Sigmoid colon (tissue), 4 donors: ENCODE data around the gene ST6GALNAC3.

Experiments used
- CTCF ChIP-seq, 4 experiments: fragments of 450-650 bp in 3 of 4; fragments of 200-600 bp in 1 of 4; IDR thresholded peaks; one replicate each; pipeline ENCODE4 v1.5.1; 2016 to 2019; ENCODE audit warnings: antibody characterized with exemption in 4 of 4, mild to moderate bottlenecking in 3 of 4, moderate library complexity in 2 of 4
- EP300 ChIP-seq, 4 donors: sonication (generic); formaldehyde crosslinking; IDR thresholded peaks; one replicate each; pipeline ENCODE4 v1.6.1; 2017; ENCODE audit warnings: antibody characterized with exemption in 4 of 4
- POLR2A ChIP-seq, 2 donors: fragments of 450-650 bp; IDR thresholded peaks; one replicate each; pipeline ENCODE4 v1.6.1; 2016; ENCODE audit warnings: antibody characterized with exemption in 2 of 2, mild to moderate bottlenecking in 2 of 2, moderate library complexity in 2 of 2

GRCh38 chr1:76500116-76500515, 425.6 kb downstream of the ST6GALNAC3 start:
- TF ChIP-seq CTCF (IDR thresholded peaks at IDR 0.05) (no peak), POLR2A (IDR thresholded peaks at IDR 0.05) (no peak), EP300 (IDR thresholded peaks at IDR 0.05) (no peak)
